SK-N-SH (cell line): ENCODE measurements around the gene HOXC11. TPM values are rescaled to one million over a fixed set of nuclear protein-coding genes. Genes with fewer than 3 reads are reported as not detected.

ENCODE experiments used
- CTCF ChIA-PET: fragments of 300-600, 350-600 bp; formaldehyde crosslinking; extraction: SDS; loops from one replicate; lab custom pipeline; 2021; lab: Yijun Ruan, JAX
- POLR2A ChIA-PET: fragments of 350-600 bp; sonication (Branson Sonifier 250); formaldehyde crosslinking; extraction: SDS; loops from one replicate; lab custom pipeline; 2020; ENCODE audit warnings: antibody characterized with exemption, inconsistent platforms; lab: Yijun Ruan, JAX
- DNase-seq: peaks from one replicate; pipeline ENCODE4 v3.0.0; 2012
- H2AFZ ChIP-seq: fragments of 200-600 bp; sonication (generic); 2 replicates; pipeline ENCODE4 v1.8.1; 2016; ENCODE audit warnings: antibody characterized with exemption, mild to moderate bottlenecking, low read depth
- H3F3A ChIP-seq: fragments of 200-600 bp; sonication (generic); replicated peaks from 2 replicates; pipeline ENCODE3; 2016; ENCODE audit warnings: antibody characterized with exemption, mild to moderate bottlenecking; ENCODE audit not compliant: insufficient read depth
- H3K27ac ChIP-seq, 2 experiments: fragments of 200-500 bp in 1 of 2; fragments of 200-600 bp in 1 of 2; sonication (Bioruptor generic) in 1 of 2; sonication (generic), shearing (Covaris generic) in 1 of 2; 2 replicates each; pipeline versions ENCODE4 v1.5.1 to v1.6.1; 2014 to 2016; ENCODE audit warnings: low read depth in 2 of 2, inconsistent platforms in 1 of 2, low read length in 1 of 2, mild to moderate bottlenecking in 1 of 2, mixed read lengths in 1 of 2
- H3K27me3 ChIP-seq: fragments of 200-600 bp; sonication (generic), shearing (Covaris generic); 2 replicates; pipeline ENCODE4 v1.6.1; 2016; ENCODE audit warnings: mixed run types; ENCODE audit not compliant: insufficient read depth
- H3K36me3 ChIP-seq, 2 experiments: fragments of 200-500 bp in 1 of 2; fragments of 200-600 bp in 1 of 2; sonication (Bioruptor generic) in 1 of 2; sonication (generic) in 1 of 2; replicated peaks in 1 of 2; 2 replicates each; pipeline versions ENCODE3 to v1.5.1; 2014 to 2016; ENCODE audit warnings: low read length in 1 of 2, mild to moderate bottlenecking in 1 of 2; ENCODE audit not compliant: insufficient read depth in 2 of 2, control insufficient read depth in 1 of 2
- H3K4me1 ChIP-seq, 2 experiments: fragments of 200-500 bp in 1 of 2; fragments of 200-600 bp in 1 of 2; sonication (Bioruptor generic) in 1 of 2; sonication (generic), shearing (Covaris generic) in 1 of 2; 2 replicates each; pipeline versions ENCODE4 v1.5.1 to v1.6.1; 2014 to 2016; ENCODE audit warnings: low read depth in 1 of 2, low read length in 1 of 2, mixed run types in 1 of 2; ENCODE audit not compliant: insufficient read depth in 2 of 2, control insufficient read depth in 1 of 2
- H3K4me2 ChIP-seq: fragments of 200-600 bp; sonication (generic), shearing (Covaris generic); 2 replicates; pipeline ENCODE4 v1.6.1; 2017; ENCODE audit warnings: mixed run types
- H3K4me3 ChIP-seq, 2 experiments: fragments of 200-500 bp in 1 of 2; fragments of 200-600 bp in 1 of 2; sonication (Bioruptor generic) in 1 of 2; sonication (generic), shearing (Covaris generic) in 1 of 2; 2 replicates each; pipeline versions ENCODE4 v1.5.1 to v1.8.1; 2014 to 2016; ENCODE audit warnings: low read depth in 2 of 2, inconsistent platforms in 1 of 2, low read length in 1 of 2, mild to moderate bottlenecking in 1 of 2, mixed read lengths in 1 of 2, moderate library complexity in 1 of 2
- H3K79me2 ChIP-seq: fragments of 200-600 bp; sonication (generic); 2 replicates; pipeline ENCODE4 v1.8.1; 2017; ENCODE audit warnings: mild to moderate bottlenecking; ENCODE audit not compliant: insufficient read depth
- H3K9ac ChIP-seq: fragments of 200-600 bp; sonication (generic); 2 replicates; pipeline ENCODE4 v1.6.1; 2017; ENCODE audit warnings: mixed run types
- H3K9me2 ChIP-seq: fragments of 200-600 bp; sonication (generic); 2 replicates; pipeline ENCODE4 v1.6.1; 2017; ENCODE audit warnings: mixed run types
- H3K9me3 ChIP-seq: fragments of 200-600 bp; sonication (generic); 2 replicates; pipeline ENCODE4 v1.6.1; 2017; ENCODE audit warnings: mixed run types, mild to moderate bottlenecking, moderate library complexity
- H4K20me1 ChIP-seq: fragments of 200-600 bp; sonication (generic); 2 replicates; pipeline ENCODE4 v1.6.1; 2017; ENCODE audit warnings: mild to moderate bottlenecking, mixed run types; ENCODE audit not compliant: insufficient read depth
- CHD2 ChIP-seq: fragments of 150-350 bp; IDR thresholded peaks from 2 replicates; pipeline ENCODE4 v1.6.1; 2018; ENCODE audit warnings: low read length; ENCODE audit not compliant: partially characterized antibody
- EZH2phosphoT487 ChIP-seq: fragments of 200-600 bp; sonication (generic); IDR thresholded peaks from 2 replicates; pipeline ENCODE4 v1.6.1; 2017; ENCODE audit warnings: low read depth, mixed run types, mild to moderate bottlenecking, antibody characterized with exemption, moderate library complexity, borderline replicate concordance
- FOSL2 ChIP-seq: IDR thresholded peaks from 2 replicates; pipeline ENCODE4 v1.4.0; 2012; ENCODE audit warnings: low read depth, mild to moderate bottlenecking, moderate library complexity, borderline replicate concordance
- FOXJ3 ChIP-seq: sonication (generic); formaldehyde crosslinking; IDR thresholded peaks from 2 replicates; pipeline ENCODE4 v1.5.1; 2020; ENCODE audit warnings: mild to moderate bottlenecking, missing genetic modification reagents
- FOXM1 ChIP-seq: IDR thresholded peaks from 2 replicates; pipeline ENCODE4 v1.4.0; 2012; ENCODE audit warnings: low read depth, mild to moderate bottlenecking
- NRF1 ChIP-seq: IDR thresholded peaks from 2 replicates; pipeline ENCODE4 v1.6.1; 2012; ENCODE audit warnings: low read depth, mild to moderate bottlenecking, low read length
- SMC3 ChIP-seq: IDR thresholded peaks from 2 replicates; pipeline ENCODE4 v1.6.1; 2012; ENCODE audit warnings: low read depth, low read length, improper control_type of control experiment
- YY1 ChIP-seq: IDR thresholded peaks from 2 replicates; pipeline ENCODE4 v1.4.0; 2012; ENCODE audit warnings: low read depth, mild to moderate bottlenecking
- WGBS: methylation state at CpG from one replicate; pipeline ENCODE4 v1.1.6; 2017; ENCODE audit warnings: low lambda C conversion rate; 5-methylcytosine and 5-hydroxymethylcytosine counted together
- polyA plus RNA-seq, 3 experiments: library from polyadenylated mRNA; depleted of rRNA; stranded (reverse); fragments of >200 nt; gene quantifications; 2 replicates each; pipeline ENCODE4 v1.2.3, GENCODE V29; 2012
- TF ChIP-seq, protein P1 (sequence below): IDR thresholded peaks from 2 replicates; pipeline ENCODE4 v1.6.1; 2012; ENCODE audit warnings: mild to moderate bottlenecking, low read depth, low read length, moderate library complexity
- TF ChIP-seq, protein P2 (sequence below): fragments of 150-350 bp; IDR thresholded peaks from 2 replicates; pipeline ENCODE4 v1.6.1; 2017; ENCODE audit warnings: antibody characterized with exemption, low read length, low read depth, borderline replicate concordance
- TF ChIP-seq, protein P3 (sequence below): IDR thresholded peaks from 2 replicates; pipeline ENCODE4; 2012
- TF ChIP-seq, protein P4 (sequence below): IDR thresholded peaks from 2 replicates; pipeline ENCODE4 v1.4.0; 2012; ENCODE audit warnings: low read depth, borderline replicate concordance
- TF ChIP-seq, protein P5 (sequence below): IDR thresholded peaks from 2 replicates; pipeline ENCODE4 v1.4.0; 2012; ENCODE audit warnings: low read depth, borderline replicate concordance

The HOXC11 gene
- polyA plus RNA-seq, 1 of the 3 experiments (the other 2 are of a cell fraction) = not detected

DNA sequence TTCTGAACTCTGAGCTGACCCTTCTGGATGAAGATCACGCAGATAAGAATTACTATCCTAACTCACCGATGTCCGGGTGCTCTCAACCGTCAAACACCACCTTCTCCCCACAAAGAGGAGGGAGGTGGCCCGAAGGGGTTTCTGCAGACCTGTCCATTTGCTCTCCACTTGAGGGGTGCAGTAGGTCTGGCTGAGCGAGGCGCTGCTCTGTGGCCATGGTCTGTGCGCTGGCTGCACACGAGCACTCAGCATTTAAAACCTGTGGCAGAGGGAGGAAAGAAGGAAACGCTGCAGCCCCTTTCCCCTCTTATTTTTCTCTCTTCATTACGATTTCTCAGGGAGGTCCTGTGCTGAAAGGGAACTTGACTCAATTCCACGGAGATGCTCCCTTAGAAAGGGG, 35.8 kb upstream of the HOXC11 start (continued):
- TF ChIP-seq, protein P1, sequence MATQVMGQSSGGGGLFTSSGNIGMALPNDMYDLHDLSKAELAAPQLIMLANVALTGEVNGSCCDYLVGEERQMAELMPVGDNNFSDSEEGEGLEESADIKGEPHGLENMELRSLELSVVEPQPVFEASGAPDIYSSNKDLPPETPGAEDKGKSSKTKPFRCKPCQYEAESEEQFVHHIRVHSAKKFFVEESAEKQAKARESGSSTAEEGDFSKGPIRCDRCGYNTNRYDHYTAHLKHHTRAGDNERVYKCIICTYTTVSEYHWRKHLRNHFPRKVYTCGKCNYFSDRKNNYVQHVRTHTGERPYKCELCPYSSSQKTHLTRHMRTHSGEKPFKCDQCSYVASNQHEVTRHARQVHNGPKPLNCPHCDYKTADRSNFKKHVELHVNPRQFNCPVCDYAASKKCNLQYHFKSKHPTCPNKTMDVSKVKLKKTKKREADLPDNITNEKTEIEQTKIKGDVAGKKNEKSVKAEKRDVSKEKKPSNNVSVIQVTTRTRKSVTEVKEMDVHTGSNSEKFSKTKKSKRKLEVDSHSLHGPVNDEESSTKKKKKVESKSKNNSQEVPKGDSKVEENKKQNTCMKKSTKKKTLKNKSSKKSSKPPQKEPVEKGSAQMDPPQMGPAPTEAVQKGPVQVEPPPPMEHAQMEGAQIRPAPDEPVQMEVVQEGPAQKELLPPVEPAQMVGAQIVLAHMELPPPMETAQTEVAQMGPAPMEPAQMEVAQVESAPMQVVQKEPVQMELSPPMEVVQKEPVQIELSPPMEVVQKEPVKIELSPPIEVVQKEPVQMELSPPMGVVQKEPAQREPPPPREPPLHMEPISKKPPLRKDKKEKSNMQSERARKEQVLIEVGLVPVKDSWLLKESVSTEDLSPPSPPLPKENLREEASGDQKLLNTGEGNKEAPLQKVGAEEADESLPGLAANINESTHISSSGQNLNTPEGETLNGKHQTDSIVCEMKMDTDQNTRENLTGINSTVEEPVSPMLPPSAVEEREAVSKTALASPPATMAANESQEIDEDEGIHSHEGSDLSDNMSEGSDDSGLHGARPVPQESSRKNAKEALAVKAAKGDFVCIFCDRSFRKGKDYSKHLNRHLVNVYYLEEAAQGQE = no peak
- TF ChIP-seq, all 33 proteins: peak for 0

DNA sequence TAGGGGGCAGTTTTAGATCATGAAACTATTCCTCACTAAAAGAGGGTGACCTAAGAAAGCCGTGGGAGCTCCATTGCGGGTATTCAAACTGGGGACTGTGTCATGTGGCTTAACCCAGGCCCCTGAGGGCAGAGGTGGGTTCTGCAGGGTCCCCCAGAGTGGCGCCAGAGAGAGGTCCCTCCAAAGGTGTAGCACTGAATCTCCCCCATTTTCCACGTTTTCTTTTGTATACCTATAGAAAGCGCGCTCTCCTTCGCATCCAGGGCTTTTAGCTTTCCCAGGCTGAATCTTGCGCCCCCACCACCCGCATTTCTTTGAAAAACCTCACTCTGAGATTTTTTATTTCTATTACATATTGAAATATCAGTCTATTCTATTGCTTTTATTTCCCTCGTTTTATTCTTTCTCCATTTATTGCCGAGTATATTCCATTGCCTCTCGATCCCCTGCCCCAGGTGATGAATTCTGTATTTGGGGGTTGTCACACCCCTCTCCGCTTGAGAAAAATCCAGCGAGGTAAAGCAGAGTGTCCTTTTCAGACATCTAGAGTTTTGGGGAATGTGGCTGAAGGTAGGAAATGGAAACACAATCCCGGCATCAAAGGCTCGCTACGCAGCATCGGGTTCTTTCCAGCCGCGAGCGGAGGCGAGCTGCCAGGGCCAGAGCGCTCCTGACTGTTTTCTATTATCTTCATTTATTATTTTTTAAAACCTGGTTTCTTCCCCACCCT, 35.2 kb upstream of the HOXC11 start:
- Histone ChIP-seq H3K9ac (no peak overlapping the region), H3K4me2 (no peak overlapping the region)
- CTCF ChIA-PET = interaction anchor here (0.9 to 4.9 kb wide), 8 partner anchors 12 to 442 kb away, joined by 3 to 16 read pairs (median 4); no protein-coding TSS in a partner anchor

DNA sequence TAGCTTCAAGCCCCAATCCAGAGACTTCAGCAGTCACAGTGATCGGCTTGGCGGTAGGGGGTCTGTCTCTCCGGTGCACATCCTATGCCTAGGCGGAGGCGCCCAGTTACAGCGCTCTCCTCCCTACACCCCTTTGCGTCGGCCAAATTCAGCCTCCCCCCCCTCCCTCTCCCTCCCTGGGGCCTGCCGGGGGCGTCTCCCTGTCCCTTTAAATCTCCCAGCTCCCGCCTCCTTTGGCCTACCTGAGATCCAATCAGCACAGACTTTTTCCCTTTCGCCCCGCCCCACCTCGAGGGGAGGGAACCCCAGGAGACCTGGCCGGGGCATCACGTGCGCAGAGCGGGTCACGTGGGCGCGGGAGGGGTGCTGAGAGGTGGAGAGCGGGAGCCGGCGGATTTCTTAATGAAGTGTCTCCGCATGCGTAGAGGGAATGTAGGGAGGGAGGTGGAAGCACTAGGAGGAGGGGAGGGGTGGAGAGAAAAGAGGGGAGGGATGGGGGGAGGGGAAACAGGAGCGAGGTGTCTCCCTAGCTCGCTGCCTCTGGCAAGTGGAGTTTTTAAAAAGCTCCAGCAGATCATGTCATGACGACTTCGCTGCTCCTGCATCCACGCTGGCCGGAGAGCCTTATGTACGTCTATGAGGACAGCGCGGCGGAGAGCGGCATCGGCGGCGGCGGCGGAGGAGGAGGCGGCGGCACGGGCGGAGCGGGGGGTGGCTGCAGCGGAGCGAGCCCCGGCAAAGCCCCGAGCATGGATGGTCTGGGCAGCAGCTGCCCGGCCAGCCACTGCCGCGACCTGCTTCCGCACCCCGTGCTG, 34.4 kb upstream of the HOXC11 start, which contains the start of gene HOXC13:
TSS of gene HOXC13 (plus strand) at position 506 of the 815 bp plus-strand sequence. CDS start at position 582, 76 bp downstream.
- POLR2A ChIA-PET = no interaction called here

More for the DNA sequence above, 35.2 kb upstream of the HOXC11 start:
- WGBS = 24% methylated on average over 23 of the region's 23 CpGs
- Histone ChIP-seq H3K36me3 (no peaks in the 10 kb centered on the region), H3K9me3 (no peaks in the 10 kb centered on the region), H3K27ac (no peak overlapping the region), H4K20me1 (no peaks in the 10 kb centered on the region), H2AFZ (no peak overlapping the region), H3F3A (no peaks in the 10 kb centered on the region), H3K79me2 (no peaks in the 10 kb centered on the region), H3K4me1 (no peaks in the 10 kb centered on the region; a peak in 1 of 4 replicates), H3K9me2 (no peaks in the 10 kb centered on the region), H3K27me3 (peaks cover 98% of the 10 kb centered on the region), H3K4me3 (no peak overlapping the region)
- DNase-seq = no peak
- POLR2A ChIA-PET = no interaction called here
- no peak for TF ChIP-seq FOXJ3 (CRISPR knock-in tag)
- TF ChIP-seq EZH2phosphoT487 = peak; percentile 74; the same call in 1 of the 2 replicates

More for the DNA sequence above, 34.4 kb upstream of the HOXC11 start, which contains the start of gene HOXC13:
- Histone ChIP-seq H3K9me3 (no peaks in the 10 kb centered on the region), H3K36me3 (no peaks in the 10 kb centered on the region), H3K9me2 (no peaks in the 10 kb centered on the region), H3K4me1 (no peaks in the 10 kb centered on the region; a peak in 1 of 4 replicates), H3F3A (no peaks in the 10 kb centered on the region), H4K20me1 (no peaks in the 10 kb centered on the region), H3K4me2 (no peak within 1 kb of the TSS), H3K9ac (no peak within 1 kb of the TSS), H3K27ac (no peak within 1 kb of the TSS), H3K27me3 (peaks cover 98% of the 10 kb centered on the region), H3K79me2 (no peaks in the 10 kb centered on the region), H2AFZ (no peak within 1 kb of the TSS), H3K4me3 (no peak within 1 kb of the TSS; a peak in 1 of 4 replicates)
- WGBS = 6% methylated on average over 41 of the region's 56 CpGs
- TF ChIP-seq YY1 (no peak), FOXM1 (no peak), EZH2phosphoT487 (peak; percentile 73), CHD2 (no peak), SMC3 (no peak), FOSL2 (no peak), NRF1 (no peak)
- TF ChIP-seq, protein P2, sequence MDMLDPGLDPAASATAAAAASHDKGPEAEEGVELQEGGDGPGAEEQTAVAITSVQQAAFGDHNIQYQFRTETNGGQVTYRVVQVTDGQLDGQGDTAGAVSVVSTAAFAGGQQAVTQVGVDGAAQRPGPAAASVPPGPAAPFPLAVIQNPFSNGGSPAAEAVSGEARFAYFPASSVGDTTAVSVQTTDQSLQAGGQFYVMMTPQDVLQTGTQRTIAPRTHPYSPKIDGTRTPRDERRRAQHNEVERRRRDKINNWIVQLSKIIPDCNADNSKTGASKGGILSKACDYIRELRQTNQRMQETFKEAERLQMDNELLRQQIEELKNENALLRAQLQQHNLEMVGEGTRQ = peak; percentile 67; the same call in 1 of the 2 replicates
- TF ChIP-seq, protein P3, sequence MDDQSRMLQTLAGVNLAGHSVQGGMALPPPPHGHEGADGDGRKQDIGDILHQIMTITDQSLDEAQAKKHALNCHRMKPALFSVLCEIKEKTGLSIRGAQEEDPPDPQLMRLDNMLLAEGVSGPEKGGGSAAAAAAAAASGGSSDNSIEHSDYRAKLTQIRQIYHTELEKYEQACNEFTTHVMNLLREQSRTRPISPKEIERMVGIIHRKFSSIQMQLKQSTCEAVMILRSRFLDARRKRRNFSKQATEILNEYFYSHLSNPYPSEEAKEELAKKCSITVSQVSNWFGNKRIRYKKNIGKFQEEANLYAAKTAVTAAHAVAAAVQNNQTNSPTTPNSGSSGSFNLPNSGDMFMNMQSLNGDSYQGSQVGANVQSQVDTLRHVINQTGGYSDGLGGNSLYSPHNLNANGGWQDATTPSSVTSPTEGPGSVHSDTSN = no peak
- TF ChIP-seq, protein P4, sequence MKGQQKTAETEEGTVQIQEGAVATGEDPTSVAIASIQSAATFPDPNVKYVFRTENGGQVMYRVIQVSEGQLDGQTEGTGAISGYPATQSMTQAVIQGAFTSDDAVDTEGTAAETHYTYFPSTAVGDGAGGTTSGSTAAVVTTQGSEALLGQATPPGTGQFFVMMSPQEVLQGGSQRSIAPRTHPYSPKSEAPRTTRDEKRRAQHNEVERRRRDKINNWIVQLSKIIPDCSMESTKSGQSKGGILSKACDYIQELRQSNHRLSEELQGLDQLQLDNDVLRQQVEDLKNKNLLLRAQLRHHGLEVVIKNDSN = peak; percentile 88
- TF ChIP-seq, protein P5, sequence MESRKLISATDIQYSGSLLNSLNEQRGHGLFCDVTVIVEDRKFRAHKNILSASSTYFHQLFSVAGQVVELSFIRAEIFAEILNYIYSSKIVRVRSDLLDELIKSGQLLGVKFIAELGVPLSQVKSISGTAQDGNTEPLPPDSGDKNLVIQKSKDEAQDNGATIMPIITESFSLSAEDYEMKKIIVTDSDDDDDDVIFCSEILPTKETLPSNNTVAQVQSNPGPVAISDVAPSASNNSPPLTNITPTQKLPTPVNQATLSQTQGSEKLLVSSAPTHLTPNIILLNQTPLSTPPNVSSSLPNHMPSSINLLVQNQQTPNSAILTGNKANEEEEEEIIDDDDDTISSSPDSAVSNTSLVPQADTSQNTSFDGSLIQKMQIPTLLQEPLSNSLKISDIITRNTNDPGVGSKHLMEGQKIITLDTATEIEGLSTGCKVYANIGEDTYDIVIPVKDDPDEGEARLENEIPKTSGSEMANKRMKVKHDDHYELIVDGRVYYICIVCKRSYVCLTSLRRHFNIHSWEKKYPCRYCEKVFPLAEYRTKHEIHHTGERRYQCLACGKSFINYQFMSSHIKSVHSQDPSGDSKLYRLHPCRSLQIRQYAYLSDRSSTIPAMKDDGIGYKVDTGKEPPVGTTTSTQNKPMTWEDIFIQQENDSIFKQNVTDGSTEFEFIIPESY = no peak
- CTCF ChIA-PET = interaction anchor here (0.8 to 4.9 kb wide), 9 partner anchors 13 to 465 kb away, joined by 3 to 16 read pairs (median 4); no protein-coding TSS in a partner anchor
- peak; percentile 86 for DNase-seq
